ENCODE data around the gene GTPBP2.

The GTPBP2 gene

DNA sequence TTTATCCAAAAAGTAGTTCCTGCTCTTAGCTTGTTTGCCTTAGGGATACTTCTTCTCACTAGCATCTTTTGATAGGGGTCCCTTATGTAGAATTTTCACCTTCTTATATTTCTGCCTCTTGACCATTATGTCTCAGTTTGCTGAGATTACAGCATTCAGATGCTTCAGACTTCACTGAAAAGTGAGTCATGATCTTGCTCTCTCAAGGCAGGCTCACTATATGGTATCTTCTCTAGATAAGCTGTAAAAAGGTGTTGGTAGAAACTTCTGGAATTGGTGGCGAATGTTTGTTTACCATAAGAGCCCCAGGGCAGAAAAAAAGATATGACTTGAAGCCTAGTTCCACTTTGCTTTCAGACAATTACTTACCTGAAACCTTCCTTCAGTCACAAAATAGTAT lies 19.7 kb downstream of the GTPBP2 start:
- Histone ChIP-seq H3K4ac (ENCODE audit: low read length) (no peak overlapping the region), H3K23ac (ENCODE audit: low read depth, low read length, poor library complexity) (no peak overlapping the region), H3K14ac (ENCODE audit: low read length) (no peak overlapping the region), H3K4me3 (ENCODE audit: low read length in 2 of 2) (no peak overlapping the region), H3K4me2 (ENCODE audit: insufficient read depth, low read length, poor library complexity, severe bottlenecking) (no peak overlapping the region), H3K4me1 (ENCODE audit: control insufficient read depth in 2 of 2, insufficient read depth in 1 of 2, low read depth in 1 of 2, low read length in 2 of 2) (no peaks in the 10 kb centered on the region), H2BK5ac (ENCODE audit: low read length) (no peak overlapping the region), H2AFZ (ENCODE audit: low read length) (no peak overlapping the region), H2BK15ac (ENCODE audit: low read length) (no peak overlapping the region), H2AK5ac (ENCODE audit: low read depth, low read length) (no peak overlapping the region), H3K79me1 (ENCODE audit: low read depth, low read length) (no peaks in the 10 kb centered on the region), H3K27me3 (ENCODE audit: control insufficient read depth in 3 of 3, insufficient read depth in 3 of 3, low read depth in 1 of 3, low read length in 3 of 3) (no peaks in the 10 kb centered on the region), H4K91ac (ENCODE audit: low read depth, low read length, poor library complexity) (no peak overlapping the region), H2BK120ac (ENCODE audit: low read depth, low read length) (no peak overlapping the region), H3K27ac (replicated peaks; ENCODE audit: low read length) (no peak overlapping the region), H2BK12ac (ENCODE audit: low read length) (no peak overlapping the region), H3K9ac (ENCODE audit: low read depth, low read length, poor library complexity) (no peak overlapping the region), H4K8ac (ENCODE audit: low read depth, low read length) (no peak overlapping the region), H3K36me3 (replicated peaks in 1 of 2; ENCODE audit: control insufficient read depth in 2 of 2, insufficient read depth in 2 of 2, low read length in 2 of 2) (peaks cover 14 to 95% of the 10 kb centered on the region in 2 donors), H3K9me3 (replicated peaks in 1 of 2; ENCODE audit: control insufficient read depth in 2 of 2, insufficient read depth in 1 of 2, low read depth in 1 of 2, low read length in 2 of 2) (no peaks in the 10 kb centered on the region), H3K18ac (ENCODE audit: low read length) (no peak overlapping the region)
- no peak for DNase-seq (ENCODE audit: low spot score)
- no CpG with 5 or more reads among the region's 1 CpG for WGBS, 2 donors (ENCODE audit: extremely low coverage in 2 of 2, insufficient read length in 2 of 2, insufficient replicate concordance in 1 of 2)

DNA sequence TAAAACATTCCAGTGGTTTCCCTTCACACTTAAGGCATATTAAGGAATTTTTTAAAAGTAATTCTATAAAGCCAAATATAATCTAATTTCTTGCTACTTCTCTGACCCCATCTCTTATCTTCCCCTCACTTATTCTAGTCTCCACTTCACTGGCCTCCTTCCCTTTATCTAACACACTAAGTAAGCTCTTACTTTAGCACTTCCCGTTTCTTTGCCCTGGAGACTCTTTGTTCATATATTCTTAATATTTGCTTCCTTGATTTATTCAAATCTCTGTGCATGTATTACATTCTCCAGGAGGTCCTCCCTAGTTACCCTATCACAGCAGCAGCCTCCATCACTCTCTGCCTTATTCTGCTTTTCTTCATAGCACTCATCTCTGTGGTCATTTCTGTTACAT lies 20.3 kb downstream of the GTPBP2 start:
- H3K23ac ChIP-seq (ENCODE audit: low read depth, low read length, poor library complexity) = no peak overlapping the region
- no peaks in the 10 kb centered on the region for H3K27me3 ChIP-seq (ENCODE audit: control insufficient read depth in 3 of 3, insufficient read depth in 3 of 3, low read depth in 1 of 3, low read length in 3 of 3)
- H2BK15ac ChIP-seq (ENCODE audit: low read length) = no peak overlapping the region
- H3K36me3 ChIP-seq (replicated peaks in 1 of 2; ENCODE audit: control insufficient read depth in 2 of 2, insufficient read depth in 2 of 2, low read length in 2 of 2) = peaks cover 11 to 95% of the 10 kb centered on the region in 2 donors
- no peak overlapping the region for H3K18ac ChIP-seq (ENCODE audit: low read length)
- no peak overlapping the region for H2AK5ac ChIP-seq (ENCODE audit: low read depth, low read length)
- H2BK120ac ChIP-seq (ENCODE audit: low read depth, low read length) = no peak overlapping the region
- H3K4me1 ChIP-seq (ENCODE audit: control insufficient read depth in 2 of 2, insufficient read depth in 1 of 2, low read depth in 1 of 2, low read length in 2 of 2) = no peaks in the 10 kb centered on the region
- H3K27ac ChIP-seq (replicated peaks; ENCODE audit: low read length) = no peak overlapping the region
- no peak overlapping the region for H2BK5ac ChIP-seq (ENCODE audit: low read length)
- H3K9ac ChIP-seq (ENCODE audit: low read depth, low read length, poor library complexity) = no peak overlapping the region
- H4K8ac ChIP-seq (ENCODE audit: low read depth, low read length) = no peak overlapping the region
- no peak overlapping the region for H3K14ac ChIP-seq (ENCODE audit: low read length)
- no CpG with 5 or more reads among the region's 1 CpG for WGBS, 2 donors (ENCODE audit: extremely low coverage in 2 of 2, insufficient read length in 2 of 2, insufficient replicate concordance in 1 of 2)
- H3K9me3 ChIP-seq (replicated peaks in 1 of 2; ENCODE audit: control insufficient read depth in 2 of 2, insufficient read depth in 1 of 2, low read depth in 1 of 2, low read length in 2 of 2) = no peaks in the 10 kb centered on the region
- H3K4me3 ChIP-seq (ENCODE audit: low read length in 2 of 2) = no peak overlapping the region
- no peak overlapping the region for H4K91ac ChIP-seq (ENCODE audit: low read depth, low read length, poor library complexity)
- H3K79me1 ChIP-seq (ENCODE audit: low read depth, low read length) = no peaks in the 10 kb centered on the region
- H3K4ac ChIP-seq (ENCODE audit: low read length) = no peak overlapping the region
- H2BK12ac ChIP-seq (ENCODE audit: low read length) = no peak overlapping the region
- H3K4me2 ChIP-seq (ENCODE audit: insufficient read depth, low read length, poor library complexity, severe bottlenecking) = no peak overlapping the region
- H2AFZ ChIP-seq (ENCODE audit: low read length) = no peak overlapping the region
- no peak for DNase-seq (ENCODE audit: low spot score)

DNA sequence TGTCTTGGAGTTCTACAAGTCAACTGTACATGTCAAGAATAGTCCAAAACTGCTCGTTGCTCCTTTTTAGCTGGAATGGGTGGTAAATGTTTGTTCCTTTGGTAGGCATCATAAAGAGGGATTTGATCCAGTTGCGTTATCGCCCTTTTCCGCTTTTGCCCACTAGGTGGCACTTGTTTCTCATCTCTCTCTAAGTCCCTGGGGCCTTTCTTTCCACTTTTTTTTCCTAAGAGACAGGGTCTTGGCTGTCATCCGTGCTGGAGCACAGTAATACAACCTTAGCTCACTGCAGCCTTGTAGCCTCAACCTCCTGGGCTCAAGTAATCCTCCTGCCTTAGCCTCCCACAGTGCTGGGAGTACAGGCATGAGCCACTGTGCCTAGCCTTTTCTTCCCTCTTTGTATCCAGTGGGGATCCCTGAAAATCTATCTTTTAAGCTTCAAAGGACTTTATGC lies 20.7 kb downstream of the GTPBP2 start:
- no peak overlapping the region for H3K4me2 ChIP-seq (ENCODE audit: insufficient read depth, low read length, poor library complexity, severe bottlenecking)
- no peak overlapping the region for H3K14ac ChIP-seq (ENCODE audit: low read length)
- H3K4me1 ChIP-seq (ENCODE audit: control insufficient read depth in 2 of 2, insufficient read depth in 1 of 2, low read depth in 1 of 2, low read length in 2 of 2) = no peaks in the 10 kb centered on the region
- H2AFZ ChIP-seq (ENCODE audit: low read length) = no peak overlapping the region
- H2BK15ac ChIP-seq (ENCODE audit: low read length) = no peak overlapping the region
- H3K4ac ChIP-seq (ENCODE audit: low read length) = no peak overlapping the region
- H3K27me3 ChIP-seq (ENCODE audit: control insufficient read depth in 3 of 3, insufficient read depth in 3 of 3, low read depth in 1 of 3, low read length in 3 of 3) = no peaks in the 10 kb centered on the region
- no CpG with 5 or more reads among the region's 5 CpGs for WGBS, 2 donors (ENCODE audit: extremely low coverage in 2 of 2, insufficient read length in 2 of 2, insufficient replicate concordance in 1 of 2)
- no peak overlapping the region for H3K4me3 ChIP-seq (ENCODE audit: low read length in 2 of 2)
- no peak overlapping the region for H2BK120ac ChIP-seq (ENCODE audit: low read depth, low read length)
- H3K36me3 ChIP-seq (replicated peaks in 1 of 2; ENCODE audit: control insufficient read depth in 2 of 2, insufficient read depth in 2 of 2, low read length in 2 of 2) = peaks cover 8 to 95% of the 10 kb centered on the region in 2 donors
- H4K8ac ChIP-seq (ENCODE audit: low read depth, low read length) = no peak overlapping the region
- no peaks in the 10 kb centered on the region for H3K9me3 ChIP-seq (replicated peaks in 1 of 2; ENCODE audit: control insufficient read depth in 2 of 2, insufficient read depth in 1 of 2, low read depth in 1 of 2, low read length in 2 of 2)
- H3K18ac ChIP-seq (ENCODE audit: low read length) = no peak overlapping the region
- H3K27ac ChIP-seq (replicated peaks; ENCODE audit: low read length) = no peak overlapping the region
- H2AK5ac ChIP-seq (ENCODE audit: low read depth, low read length) = no peak overlapping the region
- no peak overlapping the region for H3K23ac ChIP-seq (ENCODE audit: low read depth, low read length, poor library complexity)
- peak; percentile 68 for DNase-seq (ENCODE audit: low spot score)
- no peak overlapping the region for H2BK12ac ChIP-seq (ENCODE audit: low read length)
- no peaks in the 10 kb centered on the region for H3K79me1 ChIP-seq (ENCODE audit: low read depth, low read length)
- no peak overlapping the region for H2BK5ac ChIP-seq (ENCODE audit: low read length)
- no peak overlapping the region for H4K91ac ChIP-seq (ENCODE audit: low read depth, low read length, poor library complexity)
- H3K9ac ChIP-seq (ENCODE audit: low read depth, low read length, poor library complexity) = no peak overlapping the region

DNA sequence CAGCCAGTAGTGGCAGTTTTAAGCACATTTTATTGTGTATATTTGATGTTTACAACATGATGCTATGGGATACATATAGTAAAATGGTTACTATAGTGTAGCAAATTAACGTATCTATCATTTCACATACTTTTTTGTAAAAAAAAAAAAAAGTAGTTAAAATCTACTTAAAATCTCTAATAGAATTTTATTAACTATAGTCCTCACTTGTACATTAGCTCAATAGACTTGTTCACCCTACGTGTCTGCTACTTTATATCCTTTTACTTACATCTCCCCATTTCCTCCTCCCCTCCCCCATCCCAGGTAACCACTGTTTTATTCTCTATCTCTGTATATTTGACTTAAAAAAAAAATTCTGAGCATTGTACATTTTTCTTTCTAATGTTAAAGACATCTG lies 23.0 kb downstream of the GTPBP2 start:
- no peak overlapping the region for H2BK12ac ChIP-seq (ENCODE audit: low read length)
- no peak overlapping the region for H3K23ac ChIP-seq (ENCODE audit: low read depth, low read length, poor library complexity)
- no peak overlapping the region for H3K4ac ChIP-seq (ENCODE audit: low read length)
- no peak overlapping the region for H3K9ac ChIP-seq (ENCODE audit: low read depth, low read length, poor library complexity)
- H3K4me3 ChIP-seq (ENCODE audit: low read length in 2 of 2) = no peak overlapping the region
- H3K4me2 ChIP-seq (ENCODE audit: insufficient read depth, low read length, poor library complexity, severe bottlenecking) = no peak overlapping the region
- no peak overlapping the region for H3K14ac ChIP-seq (ENCODE audit: low read length)
- H2AK5ac ChIP-seq (ENCODE audit: low read depth, low read length) = no peak overlapping the region
- no peak overlapping the region for H4K91ac ChIP-seq (ENCODE audit: low read depth, low read length, poor library complexity)
- no peak overlapping the region for H2BK5ac ChIP-seq (ENCODE audit: low read length)
- no peaks in the 10 kb centered on the region for H3K9me3 ChIP-seq (replicated peaks in 1 of 2; ENCODE audit: control insufficient read depth in 2 of 2, insufficient read depth in 1 of 2, low read depth in 1 of 2, low read length in 2 of 2)
- no peak overlapping the region for H2BK15ac ChIP-seq (ENCODE audit: low read length)
- no peak overlapping the region for H3K18ac ChIP-seq (ENCODE audit: low read length)
- H3K27ac ChIP-seq (replicated peaks; ENCODE audit: low read length) = no peak overlapping the region
- no peak overlapping the region for H2AFZ ChIP-seq (ENCODE audit: low read length)
- no peaks in the 10 kb centered on the region for H3K4me1 ChIP-seq (ENCODE audit: control insufficient read depth in 2 of 2, insufficient read depth in 1 of 2, low read depth in 1 of 2, low read length in 2 of 2)
- H3K36me3 ChIP-seq (replicated peaks in 1 of 2; ENCODE audit: control insufficient read depth in 2 of 2, insufficient read depth in 2 of 2, low read length in 2 of 2) = peaks cover 11 to 95% of the 10 kb centered on the region in 2 donors
- no peaks in the 10 kb centered on the region for H3K79me1 ChIP-seq (ENCODE audit: low read depth, low read length)
- H4K8ac ChIP-seq (ENCODE audit: low read depth, low read length) = no peak overlapping the region
- WGBS, 2 donors (ENCODE audit: extremely low coverage in 2 of 2, insufficient read length in 2 of 2, insufficient replicate concordance in 1 of 2) = no CpG with 5 or more reads among the region's 2 CpGs
- H3K27me3 ChIP-seq (ENCODE audit: control insufficient read depth in 3 of 3, insufficient read depth in 3 of 3, low read depth in 1 of 3, low read length in 3 of 3) = no peaks in the 10 kb centered on the region
- DNase-seq (ENCODE audit: low spot score) = no peak
- H2BK120ac ChIP-seq (ENCODE audit: low read depth, low read length) = no peak overlapping the region

All from neuronal stem cell (in vitro differentiated cells).